Measurements from ENCODE around the gene LCN10. TPM values are rescaled to one million over a fixed set of nuclear protein-coding genes. Genes with fewer than 3 reads are reported as not detected.
A peak's percentile ranks its signal among the peaks of the same experiment; 100 is the strongest.

The LCN10 gene
- total and polyA plus RNA-seq, 9 of the 15 experiments (the other 6 are each of a cell fraction or from before 2014, with no cell fraction given): 0.10 to 0.21 (median 0.14) TPM; not detected in 6

DNA sequence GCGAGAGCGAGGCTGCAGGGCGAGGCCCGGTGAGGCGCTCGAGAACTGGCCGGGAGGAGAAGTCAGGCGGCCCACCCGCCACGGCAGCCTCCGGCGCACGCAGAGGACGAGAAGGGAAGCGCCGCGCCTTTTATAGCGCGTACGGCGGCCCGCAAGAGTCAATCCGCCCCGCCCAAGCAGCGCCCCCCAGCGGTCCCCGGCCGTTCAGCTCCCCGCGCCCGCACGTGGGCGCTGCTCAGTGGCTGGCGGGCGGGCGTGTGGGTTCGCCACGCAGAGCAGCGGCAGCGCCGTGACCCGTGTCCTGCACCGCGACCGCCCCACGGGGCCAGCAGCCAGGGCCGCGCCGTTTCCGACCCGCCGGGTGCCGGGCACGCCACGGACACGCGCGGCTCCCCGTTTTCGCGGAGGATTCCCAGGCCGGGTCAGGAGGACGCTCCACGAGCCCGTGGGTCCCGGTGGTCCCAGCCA lies 14.6 kb downstream of the LCN10 start (continued):
- TF ChIP-seq, protein P1, sequence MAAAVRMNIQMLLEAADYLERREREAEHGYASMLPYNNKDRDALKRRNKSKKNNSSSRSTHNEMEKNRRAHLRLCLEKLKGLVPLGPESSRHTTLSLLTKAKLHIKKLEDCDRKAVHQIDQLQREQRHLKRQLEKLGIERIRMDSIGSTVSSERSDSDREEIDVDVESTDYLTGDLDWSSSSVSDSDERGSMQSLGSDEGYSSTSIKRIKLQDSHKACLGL (CRISPR knock-in tag; IDR thresholded peaks at IDR 0.05; ENCODE audit: borderline replicate concordance, poor library complexity, severe bottlenecking): peak; percentile 98
- TF ChIP-seq RBM34 (IDR thresholded peaks at IDR 0.05; ENCODE audit: borderline replicate concordance, insufficient read depth, low read length) (0 out of 2 replicates have a peak, but pooled peaks have one; percentile 38), MIER1 (IDR thresholded peaks at IDR 0.05; ENCODE audit: low read depth) (no peak), HNRNPK (IDR thresholded peaks at IDR 0.05; ENCODE audit: low read depth, low read length, poor library complexity, severe bottlenecking) (peak; percentile 62), ZNF239 (CRISPR knock-in tag; IDR thresholded peaks at IDR 0.05) (peak; percentile 27; the same call in 1 of the 2 replicates), TBP (optimal IDR thresholded peaks at IDR 0.05; ENCODE audit: low read depth, low read length) (no peak), ARID1B (IDR thresholded peaks at IDR 0.05) (no peak), SRSF3 (IDR thresholded peaks at IDR 0.05; ENCODE audit: insufficient read depth, low read length) (peak; percentile 80; the same call in 1 of the 2 replicates), ZNF444 (CRISPR knock-in tag; IDR thresholded peaks at IDR 0.05) (no peak), TRIM24 (IDR thresholded peaks at IDR 0.05) (peak in 1 of 2 experiments; percentile 12; a peak in 1 of 4 replicates), HOXB6 (CRISPR knock-in tag; IDR thresholded peaks at IDR 0.05; ENCODE audit: borderline replicate concordance) (no peak), ZNF696 (CRISPR knock-in tag; conservative IDR thresholded peaks at IDR 0.05) (no peak), CBFB (CRISPR knock-in tag; IDR thresholded peaks at IDR 0.05) (no peak)
- TF ChIP-seq, protein P2, sequence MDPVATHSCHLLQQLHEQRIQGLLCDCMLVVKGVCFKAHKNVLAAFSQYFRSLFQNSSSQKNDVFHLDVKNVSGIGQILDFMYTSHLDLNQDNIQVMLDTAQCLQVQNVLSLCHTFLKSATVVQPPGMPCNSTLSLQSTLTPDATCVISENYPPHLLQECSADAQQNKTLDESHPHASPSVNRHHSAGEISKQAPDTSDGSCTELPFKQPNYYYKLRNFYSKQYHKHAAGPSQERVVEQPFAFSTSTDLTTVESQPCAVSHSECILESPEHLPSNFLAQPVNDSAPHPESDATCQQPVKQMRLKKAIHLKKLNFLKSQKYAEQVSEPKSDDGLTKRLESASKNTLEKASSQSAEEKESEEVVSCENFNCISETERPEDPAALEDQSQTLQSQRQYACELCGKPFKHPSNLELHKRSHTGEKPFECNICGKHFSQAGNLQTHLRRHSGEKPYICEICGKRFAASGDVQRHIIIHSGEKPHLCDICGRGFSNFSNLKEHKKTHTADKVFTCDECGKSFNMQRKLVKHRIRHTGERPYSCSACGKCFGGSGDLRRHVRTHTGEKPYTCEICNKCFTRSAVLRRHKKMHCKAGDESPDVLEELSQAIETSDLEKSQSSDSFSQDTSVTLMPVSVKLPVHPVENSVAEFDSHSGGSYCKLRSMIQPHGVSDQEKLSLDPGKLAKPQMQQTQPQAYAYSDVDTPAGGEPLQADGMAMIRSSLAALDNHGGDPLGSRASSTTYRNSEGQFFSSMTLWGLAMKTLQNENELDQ (CRISPR knock-in tag; IDR thresholded peaks at IDR 0.05; ENCODE audit: borderline replicate concordance): no peak
- TF ChIP-seq, protein P3, sequence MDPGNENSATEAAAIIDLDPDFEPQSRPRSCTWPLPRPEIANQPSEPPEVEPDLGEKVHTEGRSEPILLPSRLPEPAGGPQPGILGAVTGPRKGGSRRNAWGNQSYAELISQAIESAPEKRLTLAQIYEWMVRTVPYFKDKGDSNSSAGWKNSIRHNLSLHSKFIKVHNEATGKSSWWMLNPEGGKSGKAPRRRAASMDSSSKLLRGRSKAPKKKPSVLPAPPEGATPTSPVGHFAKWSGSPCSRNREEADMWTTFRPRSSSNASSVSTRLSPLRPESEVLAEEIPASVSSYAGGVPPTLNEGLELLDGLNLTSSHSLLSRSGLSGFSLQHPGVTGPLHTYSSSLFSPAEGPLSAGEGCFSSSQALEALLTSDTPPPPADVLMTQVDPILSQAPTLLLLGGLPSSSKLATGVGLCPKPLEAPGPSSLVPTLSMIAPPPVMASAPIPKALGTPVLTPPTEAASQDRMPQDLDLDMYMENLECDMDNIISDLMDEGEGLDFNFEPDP (CRISPR knock-in tag; IDR thresholded peaks at IDR 0.05): no peak
- TF ChIP-seq, protein P4, sequence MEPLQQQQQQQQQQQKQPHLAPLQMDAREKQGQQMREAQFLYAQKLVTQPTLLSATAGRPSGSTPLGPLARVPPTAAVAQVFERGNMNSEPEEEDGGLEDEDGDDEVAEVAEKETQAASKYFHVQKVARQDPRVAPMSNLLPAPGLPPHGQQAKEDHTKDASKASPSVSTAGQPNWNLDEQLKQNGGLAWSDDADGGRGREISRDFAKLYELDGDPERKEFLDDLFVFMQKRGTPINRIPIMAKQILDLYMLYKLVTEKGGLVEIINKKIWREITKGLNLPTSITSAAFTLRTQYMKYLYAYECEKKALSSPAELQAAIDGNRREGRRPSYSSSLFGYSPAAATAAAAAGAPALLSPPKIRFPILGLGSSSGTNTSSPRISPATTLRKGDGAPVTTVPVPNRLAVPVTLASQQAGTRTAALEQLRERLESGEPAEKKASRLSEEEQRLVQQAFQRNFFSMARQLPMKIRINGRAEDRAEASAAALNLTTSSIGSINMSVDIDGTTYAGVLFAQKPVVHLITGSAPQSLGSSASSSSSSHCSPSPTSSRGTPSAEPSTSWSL (CRISPR knock-in tag; IDR thresholded peaks at IDR 0.05; ENCODE audit: borderline replicate concordance): no peak
- TF ChIP-seq, protein P5, sequence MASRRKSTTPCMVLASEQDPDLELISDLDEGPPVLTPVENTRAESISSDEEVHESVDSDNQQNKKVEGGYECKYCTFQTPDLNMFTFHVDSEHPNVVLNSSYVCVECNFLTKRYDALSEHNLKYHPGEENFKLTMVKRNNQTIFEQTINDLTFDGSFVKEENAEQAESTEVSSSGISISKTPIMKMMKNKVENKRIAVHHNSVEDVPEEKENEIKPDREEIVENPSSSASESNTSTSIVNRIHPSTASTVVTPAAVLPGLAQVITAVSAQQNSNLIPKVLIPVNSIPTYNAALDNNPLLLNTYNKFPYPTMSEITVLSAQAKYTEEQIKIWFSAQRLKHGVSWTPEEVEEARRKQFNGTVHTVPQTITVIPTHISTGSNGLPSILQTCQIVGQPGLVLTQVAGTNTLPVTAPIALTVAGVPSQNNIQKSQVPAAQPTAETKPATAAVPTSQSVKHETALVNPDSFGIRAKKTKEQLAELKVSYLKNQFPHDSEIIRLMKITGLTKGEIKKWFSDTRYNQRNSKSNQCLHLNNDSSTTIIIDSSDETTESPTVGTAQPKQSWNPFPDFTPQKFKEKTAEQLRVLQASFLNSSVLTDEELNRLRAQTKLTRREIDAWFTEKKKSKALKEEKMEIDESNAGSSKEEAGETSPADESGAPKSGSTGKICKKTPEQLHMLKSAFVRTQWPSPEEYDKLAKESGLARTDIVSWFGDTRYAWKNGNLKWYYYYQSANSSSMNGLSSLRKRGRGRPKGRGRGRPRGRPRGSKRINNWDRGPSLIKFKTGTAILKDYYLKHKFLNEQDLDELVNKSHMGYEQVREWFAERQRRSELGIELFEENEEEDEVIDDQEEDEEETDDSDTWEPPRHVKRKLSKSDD (conservative IDR thresholded peaks at IDR 0.05; ENCODE audit: low read length): no peak; the same call in 1 of the 2 replicates
